ENCODE measurements around the gene GALNT9.

The GALNT9 gene

GRCh38 chr12:132213359-132214160 is 115.8 kb downstream of the GALNT9 start:
- no peak for DNase-seq (ENCODE audit: low spot score)

- no peak for DNase-seq (ENCODE audit: low spot score)
Observed at GRCh38 chr12:132211816-132212215, 117.6 kb downstream of the GALNT9 start.

GRCh38 chr12:132211326-132211725 is 118.1 kb downstream of the GALNT9 start:
- no peak for DNase-seq (ENCODE audit: low spot score)

GRCh38 chr12:132210223-132211055 is 119.0 kb downstream of the GALNT9 start:
- DNase-seq (ENCODE audit: low spot score) = no peak

GRCh38 chr12:132209619-132210222 is 119.7 kb downstream of the GALNT9 start:
- DNase-seq (ENCODE audit: low spot score) = no peak

- DNase-seq (ENCODE audit: low spot score) = no peak
Observed at GRCh38 chr12:132208153-132208823, 121.1 kb downstream of the GALNT9 start.

GRCh38 chr12:132207083-132207775 is 122.2 kb downstream of the GALNT9 start:
- DNase-seq (ENCODE audit: low spot score) = no peak

GRCh38 chr12:132206046-132206434 is 123.3 kb downstream of the GALNT9 start:
- no peak for DNase-seq (ENCODE audit: low spot score)

GRCh38 chr12:132205271-132206045 is 123.9 kb downstream of the GALNT9 start:
- peak; percentile 51 for DNase-seq (ENCODE audit: low spot score)

- DNase-seq (ENCODE audit: low spot score) = peak; percentile 37
Observed at GRCh38 chr12:132204793-132205270, 124.6 kb downstream of the GALNT9 start.

- DNase-seq (ENCODE audit: low spot score) = peak; percentile 49
Observed at GRCh38 chr12:132204063-132204792, 125.2 kb downstream of the GALNT9 start.

GRCh38 chr12:132202929-132203721 is 126.3 kb downstream of the GALNT9 start:
- no peak for DNase-seq (ENCODE audit: low spot score)

- DNase-seq (ENCODE audit: low spot score) = no peak
Observed at GRCh38 chr12:132201391-132202120, 127.8 kb downstream of the GALNT9 start.

- DNase-seq (ENCODE audit: low spot score) = no peak
Observed at GRCh38 chr12:132200800-132201199, 128.6 kb downstream of the GALNT9 start.

GRCh38 chr12:132199526-132200319 is 129.7 kb downstream of the GALNT9 start:
- DNase-seq (ENCODE audit: low spot score) = no peak

GRCh38 chr12:132199101-132199500 is 130.3 kb downstream of the GALNT9 start:
- no peak for DNase-seq (ENCODE audit: low spot score)

- no peak for DNase-seq (ENCODE audit: low spot score)
Observed at GRCh38 chr12:132197581-132198354, 131.6 kb downstream of the GALNT9 start.
